BLaER1 treated with 17β-estradiol and CSF1 and Interleukin-3, amounts not matched to agents 10 nM and 100 nM (cell line): ENCODE data around the gene LEFTY2.
A peak's percentile ranks its signal among the peaks of the same experiment; 100 is the strongest.

Source experiments
- H3K27ac ChIP-seq, 11 experiments: shearing (Covaris generic); formaldehyde crosslinking; 2 replicates each; pipeline ENCODE4 v1.8.1; 2022
- H3K27me3 ChIP-seq, 11 experiments: shearing (Covaris generic); formaldehyde crosslinking; 2 replicates each; pipeline ENCODE4 v1.8.1; 2022
- H3K36me3 ChIP-seq, 11 experiments: shearing (Covaris generic); formaldehyde crosslinking; 2 replicates each; pipeline ENCODE4 v1.8.1; 2022
- H3K4me1 ChIP-seq, 10 experiments: shearing (Covaris generic); formaldehyde crosslinking; 2 replicates each; pipeline ENCODE4 v1.8.1; 2022
- H3K4me2 ChIP-seq, 11 experiments: shearing (Covaris generic); formaldehyde crosslinking; 2 replicates each; pipeline ENCODE4 v1.8.1; 2022
- H3K4me3 ChIP-seq, 10 experiments: shearing (Covaris generic); formaldehyde crosslinking; 2 replicates each; pipeline ENCODE4 v1.8.1; 2022
- H3K9ac ChIP-seq, 11 experiments: shearing (Covaris generic); formaldehyde crosslinking; 2 replicates each; pipeline ENCODE4 v1.8.1; 2022
- H3K9me3 ChIP-seq, 11 experiments: shearing (Covaris generic); formaldehyde crosslinking; replicated peaks in 1 of 11; 2 replicates each; pipeline ENCODE4 v1.8.1; 2022
- H4K20me1 ChIP-seq, 11 experiments: shearing (Covaris generic); formaldehyde crosslinking; 2 replicates each; pipeline ENCODE4 v1.8.1; 2022
- Cebpa-rat ChIP-seq, 11 experiments: shearing (Covaris generic); IDR thresholded peaks; 2 replicates each; pipeline ENCODE4 v1.8.1; 2022

Gene LEFTY2

DNA sequence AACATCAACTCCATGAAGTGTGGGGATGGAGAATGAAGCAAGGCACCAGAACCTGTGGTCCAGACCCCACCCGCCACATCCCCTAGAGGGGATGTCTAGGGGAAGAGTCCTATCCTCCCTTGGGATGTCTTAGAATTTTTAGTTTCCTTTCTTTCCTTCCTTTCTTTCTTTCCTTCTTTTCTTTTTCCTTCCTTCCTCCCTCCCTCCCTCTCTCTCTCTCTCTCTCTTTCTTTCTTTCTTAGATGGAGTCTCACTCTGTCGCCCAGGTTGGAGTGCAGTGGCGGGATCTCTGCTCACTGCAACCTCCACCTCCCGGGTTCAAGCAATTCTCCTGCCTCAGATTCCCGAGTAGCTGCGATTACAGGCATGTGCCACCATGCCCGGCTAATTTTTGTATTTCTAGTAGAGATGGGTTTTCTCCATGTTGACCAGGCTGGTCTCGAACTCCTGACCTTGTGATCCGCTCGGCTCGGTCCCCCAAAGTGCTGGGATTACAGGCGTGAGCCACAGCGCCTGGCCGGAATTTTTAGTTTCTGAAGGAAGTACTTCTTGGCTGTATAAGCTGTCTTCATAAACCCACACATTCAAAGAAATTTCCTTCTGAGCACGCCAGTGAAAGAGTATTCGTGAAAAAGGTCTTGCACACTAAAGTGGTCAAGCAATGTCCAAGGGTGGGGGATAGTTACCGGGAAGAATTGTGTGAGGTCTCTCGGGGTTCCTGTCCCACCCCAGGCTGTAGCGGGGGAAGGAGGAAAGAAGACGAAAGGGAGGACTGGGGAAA is 20.8 kb upstream of the LEFTY2 start:
- H3K4me2 ChIP-seq, result peak overlapping the region in 9 of 11 experiments; percentile 37 to 77 (median 62); a peak in 18 of 22 replicates
- H4K20me1 ChIP-seq, result no peaks in the 10 kb centered on the region

DNA sequence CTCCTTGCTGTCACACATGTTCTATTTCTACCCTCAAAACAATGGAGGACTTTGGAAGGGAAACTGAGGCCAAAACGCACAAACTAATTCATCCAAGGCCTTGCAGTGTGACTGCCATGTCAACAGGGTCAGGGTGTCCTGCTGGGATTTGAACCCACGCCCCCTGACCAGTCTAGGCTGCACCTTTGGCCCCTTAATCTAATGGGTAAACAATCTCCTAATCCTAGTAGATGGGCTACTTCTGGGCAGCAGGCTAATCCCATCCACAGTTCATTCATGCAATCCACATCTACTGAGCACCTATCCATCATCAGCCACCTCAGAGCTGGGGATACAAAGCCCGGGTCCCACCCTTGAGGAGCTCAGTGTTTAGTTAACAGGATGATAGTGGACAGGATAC is 17.0 kb upstream of the LEFTY2 start:
- no peak for TF ChIP-seq Cebpa-rat (IDR thresholded peaks at IDR 0.05)

More for the DNA sequence above, 20.8 kb upstream of the LEFTY2 start:
- H3K9ac ChIP-seq, result no peak overlapping the region
- H3K27ac ChIP-seq, result no peak overlapping the region
- H3K27me3 ChIP-seq, result no peaks in the 10 kb centered on the region
- H3K4me3 ChIP-seq, result no peak overlapping the region
- no peaks in the 10 kb centered on the region for H3K36me3 ChIP-seq
- peaks cover 0 to 40% (median 35%) of the 10 kb centered on the region in 10 experiments; a peak in 18 of 20 replicates for H3K4me1 ChIP-seq
- peaks cover 0 to 8% (median 0%) of the 10 kb centered on the region in 11 experiments; a peak in 4 of 22 replicates for H3K9me3 ChIP-seq
- no peak for TF ChIP-seq Cebpa-rat (IDR thresholded peaks at IDR 0.05)

DNA sequence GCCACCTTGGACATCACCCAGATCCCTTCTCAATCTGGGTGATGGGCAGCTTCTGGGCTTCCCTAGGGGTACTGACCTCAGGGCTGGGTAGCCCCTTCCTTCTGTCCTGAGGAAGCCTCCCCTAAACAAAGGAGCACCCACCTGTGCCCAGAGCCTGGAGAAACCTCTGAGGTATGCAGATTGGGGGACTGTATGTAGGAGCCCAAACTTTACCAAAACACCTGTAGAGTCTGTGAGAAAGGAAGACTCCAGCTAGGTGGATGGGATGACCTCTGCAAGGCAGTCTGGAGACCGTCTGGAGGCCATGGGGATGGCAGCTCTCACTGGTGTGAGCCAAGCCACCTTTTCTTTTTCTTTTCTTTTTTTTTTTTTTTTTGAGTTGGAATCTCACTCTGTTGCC is 13.7 kb upstream of the LEFTY2 start:
- Histone ChIP-seq H3K4me2 (no peak overlapping the region), H3K4me1 (peaks cover 10 to 39% (median 29%) of the 10 kb centered on the region in 10 experiments), H3K27me3 (no peaks in the 10 kb centered on the region), H3K4me3 (no peak overlapping the region), H3K27ac (no peak overlapping the region), H3K36me3 (no peaks in the 10 kb centered on the region), H4K20me1 (no peaks in the 10 kb centered on the region), H3K9me3 (no peaks in the 10 kb centered on the region), H3K9ac (no peak overlapping the region)
- no peak for TF ChIP-seq Cebpa-rat (IDR thresholded peaks at IDR 0.05)

More for the DNA sequence above, 17.0 kb upstream of the LEFTY2 start:
- peak overlapping the region in 9 of 11 experiments; percentile 62 to 91 (median 79); a peak in 15 of 22 replicates for H3K4me2 ChIP-seq
- H3K4me3 ChIP-seq, result no peak overlapping the region
- no peaks in the 10 kb centered on the region; a peak in 1 of 22 replicates for H3K9me3 ChIP-seq
- H3K36me3 ChIP-seq, result no peaks in the 10 kb centered on the region
- H4K20me1 ChIP-seq, result no peaks in the 10 kb centered on the region
- no peaks in the 10 kb centered on the region for H3K27me3 ChIP-seq
- no peak overlapping the region for H3K27ac ChIP-seq
- H3K9ac ChIP-seq, result no peak overlapping the region
- peaks cover 0 to 41% (median 34%) of the 10 kb centered on the region in 10 experiments; a peak in 18 of 20 replicates for H3K4me1 ChIP-seq

DNA sequence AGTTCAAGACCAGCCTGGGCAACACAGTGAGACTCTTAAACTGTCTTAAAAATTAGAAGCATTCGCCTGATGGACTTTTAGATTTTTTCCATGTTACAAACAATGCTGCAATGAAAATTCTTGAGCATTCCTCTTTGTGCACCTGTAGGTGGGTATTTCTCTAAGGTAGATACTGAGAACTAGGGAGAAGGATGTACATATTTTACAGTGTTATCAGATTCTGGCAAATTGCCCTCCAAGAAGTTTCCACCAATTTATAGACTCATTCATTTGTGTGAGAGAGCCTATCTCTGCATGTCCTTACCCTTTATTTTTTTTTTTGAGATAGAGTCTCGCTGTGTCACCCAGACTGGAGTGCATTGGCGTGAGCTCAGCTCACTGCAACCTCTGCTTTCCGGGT is 12.3 kb upstream of the LEFTY2 start:
- no peak overlapping the region for H3K9ac ChIP-seq
- peaks cover 10 to 36% (median 29%) of the 10 kb centered on the region in 10 experiments for H3K4me1 ChIP-seq
- no peak for TF ChIP-seq Cebpa-rat (IDR thresholded peaks at IDR 0.05)
- H3K36me3 ChIP-seq, result no peaks in the 10 kb centered on the region
- H3K9me3 ChIP-seq, result no peaks in the 10 kb centered on the region
- H3K27ac ChIP-seq, result no peak overlapping the region
- H3K27me3 ChIP-seq, result no peaks in the 10 kb centered on the region
- no peak overlapping the region for H3K4me3 ChIP-seq
- no peak overlapping the region for H3K4me2 ChIP-seq
- H4K20me1 ChIP-seq, result no peaks in the 10 kb centered on the region

DNA sequence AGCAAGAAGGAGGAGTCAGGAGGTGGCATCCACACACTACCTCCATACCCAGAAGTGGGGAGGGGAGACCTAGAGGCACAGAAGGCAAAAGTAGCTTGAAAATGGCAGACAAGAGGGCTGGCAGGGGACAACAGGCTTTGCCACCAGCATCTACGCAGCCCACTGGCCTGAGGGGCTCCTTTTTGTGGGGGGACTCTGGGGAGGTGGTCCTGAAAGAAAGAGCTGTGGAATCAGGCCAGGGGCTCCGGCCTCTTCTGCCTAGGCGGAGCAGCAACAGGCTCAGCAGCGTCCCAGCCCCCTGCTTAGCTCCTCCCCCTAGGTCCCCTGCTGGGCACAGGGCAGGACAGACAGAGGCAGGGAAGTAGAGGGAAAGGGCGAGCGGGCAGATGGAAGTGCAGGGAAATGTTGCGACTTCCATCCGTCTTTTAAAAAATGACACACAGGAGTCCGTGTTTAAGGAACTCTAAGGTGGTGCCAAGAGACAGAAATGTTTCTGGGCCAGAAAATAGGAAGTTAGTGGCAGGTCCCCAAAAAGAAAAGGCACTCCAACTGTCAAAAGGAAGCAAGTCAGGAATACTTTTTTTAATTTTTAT is 10.0 kb upstream of the LEFTY2 start:
- TF ChIP-seq Cebpa-rat (IDR thresholded peaks at IDR 0.05), result no peak
- no peak overlapping the region for H3K9ac ChIP-seq
- no peaks in the 10 kb centered on the region for H4K20me1 ChIP-seq
- no peaks in the 10 kb centered on the region for H3K9me3 ChIP-seq
- H3K27me3 ChIP-seq, result no peaks in the 10 kb centered on the region
- no peak overlapping the region for H3K27ac ChIP-seq
- H3K4me1 ChIP-seq, result peaks cover 10 to 15% (median 12%) of the 10 kb centered on the region in 10 experiments
- no peaks in the 10 kb centered on the region for H3K36me3 ChIP-seq
- peak overlapping the region; percentile 38 to 79 (median 66) for H3K4me2 ChIP-seq
- H3K4me3 ChIP-seq, result no peak overlapping the region

DNA sequence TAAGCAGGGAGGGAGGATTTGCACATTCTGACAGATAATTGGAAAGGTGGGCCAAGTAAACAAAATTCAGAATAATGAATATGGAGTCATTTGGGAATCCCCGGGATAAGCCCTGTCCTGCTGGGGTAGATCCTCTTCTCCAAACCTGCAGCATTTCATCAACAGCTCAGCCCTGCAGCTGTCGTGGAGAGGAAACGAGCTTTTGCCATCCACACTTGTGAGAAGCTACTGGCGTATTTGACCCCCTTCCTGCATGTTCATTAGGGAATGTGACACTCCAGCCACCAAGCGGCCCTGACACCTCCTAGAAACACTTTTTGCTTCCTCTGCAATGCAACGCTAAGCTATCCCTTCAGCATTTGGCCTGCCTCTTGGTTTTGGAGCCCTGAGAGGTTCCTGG is 8.0 kb upstream of the LEFTY2 start:
- no peak for TF ChIP-seq Cebpa-rat (IDR thresholded peaks at IDR 0.05)
- no peak overlapping the region for H3K27ac ChIP-seq
- peaks cover 0 to 11% (median 0%) of the 10 kb centered on the region in 11 experiments; a peak in 1 of 22 replicates for H4K20me1 ChIP-seq
- no peak overlapping the region for H3K9ac ChIP-seq
- H3K36me3 ChIP-seq, result no peaks in the 10 kb centered on the region
- H3K4me1 ChIP-seq, result peaks cover 18 to 30% (median 27%) of the 10 kb centered on the region in 10 experiments
- no peaks in the 10 kb centered on the region for H3K27me3 ChIP-seq
- no peak overlapping the region for H3K4me3 ChIP-seq
- no peaks in the 10 kb centered on the region for H3K9me3 ChIP-seq
- no peak overlapping the region for H3K4me2 ChIP-seq

DNA sequence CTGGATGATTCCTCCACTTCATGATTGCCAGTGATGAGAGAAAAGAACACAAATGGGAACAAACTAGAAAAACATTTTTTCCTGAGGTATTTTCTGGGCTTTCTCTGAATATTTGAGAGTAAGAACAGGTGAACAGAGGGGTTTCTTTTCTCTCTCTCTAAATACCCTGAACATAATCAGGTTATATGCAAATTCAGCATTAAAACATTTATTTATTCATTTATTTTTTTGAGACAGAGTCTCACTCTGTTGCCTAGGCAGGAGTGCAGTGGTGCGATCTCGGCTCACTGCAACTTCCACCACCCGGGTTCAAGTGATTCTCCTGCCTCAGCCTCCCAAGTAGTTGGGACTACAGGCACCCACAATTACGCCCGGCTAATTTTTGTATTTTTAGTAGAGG is 5.8 kb upstream of the LEFTY2 start:
- Histone ChIP-seq H3K4me1 (peaks cover 18 to 43% (median 34%) of the 10 kb centered on the region in 10 experiments), H3K27ac (no peak overlapping the region), H4K20me1 (peaks cover 0 to 11% (median 0%) of the 10 kb centered on the region in 11 experiments; a peak in 1 of 22 replicates), H3K9me3 (no peaks in the 10 kb centered on the region), H3K9ac (no peak overlapping the region), H3K4me2 (no peak overlapping the region), H3K36me3 (no peaks in the 10 kb centered on the region), H3K4me3 (no peak overlapping the region), H3K27me3 (no peaks in the 10 kb centered on the region)
- no peak for TF ChIP-seq Cebpa-rat (IDR thresholded peaks at IDR 0.05)

DNA sequence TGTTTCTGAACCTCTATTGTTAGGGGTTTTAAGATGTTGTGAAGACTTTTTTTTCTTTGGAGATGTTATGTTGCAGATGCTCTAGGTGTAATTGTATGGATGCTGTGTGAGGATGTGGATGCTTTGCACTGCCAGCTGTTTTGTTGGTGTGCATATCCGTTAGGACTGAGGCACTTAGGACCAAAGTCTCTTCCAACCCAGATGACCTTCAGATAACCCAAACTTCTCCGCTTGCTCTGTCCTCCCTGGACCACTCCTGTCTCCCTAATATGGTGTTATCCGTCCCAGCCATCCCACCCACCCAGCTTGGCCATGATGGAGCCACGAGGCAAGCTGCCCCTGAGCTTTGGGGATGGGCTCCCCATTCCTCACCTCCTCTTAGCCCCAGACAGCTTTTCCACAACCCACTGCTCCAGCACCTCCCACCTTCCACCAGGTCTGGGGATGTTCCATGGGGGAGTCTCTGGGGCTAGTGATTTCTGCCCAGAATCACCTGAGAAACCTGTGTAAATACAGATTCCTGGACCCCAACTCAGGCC is 5.1 kb upstream of the LEFTY2 start:
- H3K27me3 ChIP-seq, result no peaks in the 10 kb centered on the region
- no peak overlapping the region for H3K4me2 ChIP-seq
- H3K4me3 ChIP-seq, result no peak overlapping the region
- H4K20me1 ChIP-seq, result peaks cover 0 to 11% (median 0%) of the 10 kb centered on the region in 11 experiments; a peak in 1 of 22 replicates
- no peak overlapping the region for H3K27ac ChIP-seq
- peaks cover 11 to 42% (median 30%) of the 10 kb centered on the region in 10 experiments for H3K4me1 ChIP-seq
- TF ChIP-seq Cebpa-rat (IDR thresholded peaks at IDR 0.05), result no peak
- no peaks in the 10 kb centered on the region for H3K36me3 ChIP-seq
- H3K9me3 ChIP-seq, result no peaks in the 10 kb centered on the region
- H3K9ac ChIP-seq, result no peak overlapping the region

DNA sequence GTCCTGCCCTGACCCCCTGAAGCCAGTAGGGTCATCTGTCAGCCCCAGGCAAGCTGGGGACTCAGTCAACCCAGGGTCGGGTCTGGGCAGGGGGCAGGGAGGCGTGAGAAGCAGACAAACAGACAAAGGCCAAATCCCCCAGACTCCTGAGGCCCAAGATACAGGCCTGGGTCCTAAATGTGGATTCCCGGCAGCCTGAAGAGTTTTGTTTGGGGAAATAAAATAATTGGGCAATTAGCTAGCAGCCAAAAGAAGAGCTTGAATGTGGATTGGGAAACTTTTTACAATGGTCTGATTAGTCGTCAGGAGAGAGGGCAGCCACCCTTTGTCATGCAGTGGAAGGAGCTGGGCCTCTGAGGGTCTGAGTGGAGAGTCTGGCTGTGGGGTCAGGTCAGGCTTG is 4.5 kb upstream of the LEFTY2 start:
- H3K27me3 ChIP-seq, result no peaks in the 10 kb centered on the region
- no peak overlapping the region for H3K27ac ChIP-seq
- H3K4me3 ChIP-seq, result no peak overlapping the region
- H4K20me1 ChIP-seq, result peaks cover 0 to 11% (median 0%) of the 10 kb centered on the region in 11 experiments; a peak in 1 of 22 replicates
- H3K9ac ChIP-seq, result no peak overlapping the region
- peak overlapping the region in 6 of 11 experiments; percentile 14 to 74 (median 56); a peak in 9 of 22 replicates for H3K4me2 ChIP-seq
- H3K9me3 ChIP-seq, result no peaks in the 10 kb centered on the region
- H3K36me3 ChIP-seq, result no peaks in the 10 kb centered on the region
- peaks cover 8 to 41% (median 27%) of the 10 kb centered on the region in 10 experiments; a peak in 18 of 20 replicates for H3K4me1 ChIP-seq
- no peak for TF ChIP-seq Cebpa-rat (IDR thresholded peaks at IDR 0.05)
